ENCODE measurements around the gene ETV4. TPM values are rescaled to one million over a fixed set of nuclear protein-coding genes. Genes with fewer than 3 reads are reported as not detected.

Gene ETV4
- total RNA-seq, 4 donors from 2014 or later = 0.22 TPM; not detected in 3

GRCh38 chr17:43542859-43543258, 3.3 kb downstream of the ETV4 start:
- TF ChIP-seq CTCF (IDR thresholded peaks at IDR 0.05; ENCODE audit: low read depth) = no peak

GRCh38 chr17:43540821-43541674, 5.1 kb downstream of the ETV4 start:
- TF ChIP-seq CTCF (IDR thresholded peaks at IDR 0.05; ENCODE audit: low read depth) = no peak

- no peak for TF ChIP-seq CTCF (IDR thresholded peaks at IDR 0.05; ENCODE audit: low read depth)
Observed at GRCh38 chr17:43536236-43536992, 9.7 kb downstream of the ETV4 start.

GRCh38 chr17:43534909-43535308, 11.2 kb downstream of the ETV4 start:
- no peak for TF ChIP-seq CTCF (IDR thresholded peaks at IDR 0.05; ENCODE audit: low read depth)

GRCh38 chr17:43533699-43534098, 12.4 kb downstream of the ETV4 start:
- no peak for TF ChIP-seq CTCF (IDR thresholded peaks at IDR 0.05; ENCODE audit: low read depth)

- TF ChIP-seq CTCF (IDR thresholded peaks at IDR 0.05; ENCODE audit: low read depth) = no peak
Observed at GRCh38 chr17:43532581-43532980, 13.6 kb downstream of the ETV4 start.

- no peak for TF ChIP-seq CTCF (IDR thresholded peaks at IDR 0.05; ENCODE audit: low read depth)
Observed at GRCh38 chr17:43531955-43532354, 14.2 kb downstream of the ETV4 start.

All from subcutaneous adipose tissue (tissue), 4 donors.